ENCODE results near the gene DGKZ. TPM values are rescaled to one million over a fixed set of nuclear protein-coding genes. Genes with fewer than 3 reads are reported as not detected.

Gene DGKZ
- total RNA-seq, 1 donor from 2014 or later: 12.5 TPM

DNA sequence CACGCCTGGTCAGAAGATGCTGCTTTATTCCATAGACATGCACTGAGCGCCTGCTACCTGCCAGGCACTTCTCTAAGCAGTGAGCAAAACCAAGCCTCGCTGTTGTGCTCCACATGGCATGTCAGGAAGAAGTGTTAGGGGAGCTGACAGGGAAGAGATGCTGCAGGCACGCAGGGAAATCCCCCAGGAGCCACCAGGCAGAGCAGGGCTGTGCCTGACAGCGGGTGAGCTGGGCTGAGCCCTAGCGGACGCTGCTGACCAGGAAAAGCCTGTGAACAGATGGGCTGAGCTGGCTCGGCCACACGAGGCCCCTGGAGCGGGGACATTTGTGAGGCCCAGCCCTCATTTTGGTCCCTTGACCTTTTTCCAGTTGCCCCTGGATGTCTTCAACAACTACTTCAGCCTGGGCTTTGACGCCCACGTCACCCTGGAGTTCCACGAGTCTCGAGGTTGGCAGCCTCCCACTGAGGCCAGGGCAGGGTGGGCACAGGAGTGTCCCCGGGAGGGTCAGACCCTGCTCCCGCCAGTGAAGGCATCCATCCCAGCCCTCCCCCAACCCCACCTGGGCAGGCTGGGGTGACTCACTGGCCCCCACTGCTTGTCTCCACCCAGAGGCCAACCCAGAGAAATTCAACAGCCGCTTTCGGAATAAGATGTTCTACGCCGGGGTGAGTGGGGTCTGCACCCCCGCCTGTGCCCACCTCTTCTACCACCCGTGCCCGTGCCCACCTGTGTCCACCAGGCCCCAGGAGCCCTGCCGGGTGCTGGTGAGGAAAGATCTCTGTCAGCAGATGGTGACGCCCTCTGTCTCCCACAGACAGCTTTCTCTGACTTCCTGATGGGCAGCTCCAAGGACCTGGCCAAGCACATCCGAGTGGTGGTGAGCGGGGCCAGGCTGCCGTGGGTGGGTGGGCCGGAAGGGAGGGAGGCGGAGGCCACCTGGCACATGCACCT, 26.8 kb downstream of the DGKZ start:
- Mint-ChIP-seq H3K27me3 (ENCODE audit: insufficient read depth, low read depth) (peaks cover 4% of the 10 kb centered on the region), H3K4me1 (peaks cover 12% of the 10 kb centered on the region), H3K4me3 (peak overlapping the region; percentile 52), H3K9me3 (no peaks in the 10 kb centered on the region), H3K36me3 (peaks cover 11% of the 10 kb centered on the region), H3K27ac (no peak overlapping the region)
- TF ChIP-seq, protein P1, sequence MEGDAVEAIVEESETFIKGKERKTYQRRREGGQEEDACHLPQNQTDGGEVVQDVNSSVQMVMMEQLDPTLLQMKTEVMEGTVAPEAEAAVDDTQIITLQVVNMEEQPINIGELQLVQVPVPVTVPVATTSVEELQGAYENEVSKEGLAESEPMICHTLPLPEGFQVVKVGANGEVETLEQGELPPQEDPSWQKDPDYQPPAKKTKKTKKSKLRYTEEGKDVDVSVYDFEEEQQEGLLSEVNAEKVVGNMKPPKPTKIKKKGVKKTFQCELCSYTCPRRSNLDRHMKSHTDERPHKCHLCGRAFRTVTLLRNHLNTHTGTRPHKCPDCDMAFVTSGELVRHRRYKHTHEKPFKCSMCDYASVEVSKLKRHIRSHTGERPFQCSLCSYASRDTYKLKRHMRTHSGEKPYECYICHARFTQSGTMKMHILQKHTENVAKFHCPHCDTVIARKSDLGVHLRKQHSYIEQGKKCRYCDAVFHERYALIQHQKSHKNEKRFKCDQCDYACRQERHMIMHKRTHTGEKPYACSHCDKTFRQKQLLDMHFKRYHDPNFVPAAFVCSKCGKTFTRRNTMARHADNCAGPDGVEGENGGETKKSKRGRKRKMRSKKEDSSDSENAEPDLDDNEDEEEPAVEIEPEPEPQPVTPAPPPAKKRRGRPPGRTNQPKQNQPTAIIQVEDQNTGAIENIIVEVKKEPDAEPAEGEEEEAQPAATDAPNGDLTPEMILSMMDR (IDR thresholded peaks at IDR 0.05): no peak
- no peak for TF ChIP-seq EZH2phosphoT487 (IDR thresholded peaks at IDR 0.05)
- no peak for TF ChIP-seq EZH2 (IDR thresholded peaks at IDR 0.05)
- no peak overlapping the region for H2AFZ ChIP-seq (replicated peaks)
- H3K4me3 ChIP-seq: no peak overlapping the region
- H3K79me2 ChIP-seq (ENCODE audit: low read depth): no peaks in the 10 kb centered on the region
- H3K9me3 ChIP-seq (ENCODE audit: low read depth): no peaks in the 10 kb centered on the region
- no peak overlapping the region for H3K4me2 ChIP-seq
- DNase-seq (ENCODE audit: low spot score): no peak
- no peaks in the 10 kb centered on the region for H3K36me3 ChIP-seq
- peaks cover 8% of the 10 kb centered on the region for H3K4me1 ChIP-seq
- H4K20me1 ChIP-seq (ENCODE audit: low read depth): peaks cover 22% of the 10 kb centered on the region
- no peak overlapping the region for H3K9ac ChIP-seq
- H3K27me3 ChIP-seq: no peaks in the 10 kb centered on the region
- H3F3A ChIP-seq (ENCODE audit: low read depth): peaks cover 10% of the 10 kb centered on the region
- H3K27ac ChIP-seq: no peak overlapping the region

DNA sequence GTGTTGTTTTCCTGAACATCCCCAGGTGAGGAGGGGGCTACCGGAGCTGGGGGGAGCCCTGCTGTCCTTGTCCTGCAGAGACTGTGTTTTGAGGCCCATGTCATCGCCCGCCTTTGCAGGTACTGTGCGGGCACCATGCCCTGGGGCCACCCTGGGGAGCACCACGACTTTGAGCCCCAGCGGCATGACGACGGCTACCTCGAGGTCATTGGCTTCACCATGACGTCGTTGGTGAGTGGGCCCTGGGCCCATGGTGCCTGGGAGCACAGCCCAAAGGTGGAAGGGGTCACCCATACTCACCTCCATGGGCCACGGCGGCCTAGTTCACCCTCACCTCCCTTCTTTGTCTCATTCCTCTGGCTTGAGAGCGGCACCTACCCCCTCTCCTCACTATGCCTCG, 27.6 kb downstream of the DGKZ start:
- Histone ChIP-seq H3K9ac (no peak overlapping the region), H3K4me2 (no peak overlapping the region), H3K79me2 (ENCODE audit: low read depth) (no peaks in the 10 kb centered on the region), H2AFZ (replicated peaks) (no peak overlapping the region), H3K27me3 (no peaks in the 10 kb centered on the region), H3F3A (ENCODE audit: low read depth) (peaks cover 17% of the 10 kb centered on the region), H3K9me3 (ENCODE audit: low read depth) (no peaks in the 10 kb centered on the region), H3K4me3 (no peak overlapping the region), H3K27ac (no peak overlapping the region), H3K36me3 (no peaks in the 10 kb centered on the region), H3K4me1 (peaks cover 11% of the 10 kb centered on the region), H4K20me1 (ENCODE audit: low read depth) (peaks cover 23% of the 10 kb centered on the region)
- DNase-seq (ENCODE audit: low spot score): no peak
- Mint-ChIP-seq H3K4me3 (no peak overlapping the region), H3K4me1 (peaks cover 10% of the 10 kb centered on the region), H3K27me3 (ENCODE audit: insufficient read depth, low read depth) (peaks cover 4% of the 10 kb centered on the region), H3K36me3 (peaks cover 11% of the 10 kb centered on the region), H3K9me3 (no peaks in the 10 kb centered on the region), H3K27ac (no peak overlapping the region)
- TF ChIP-seq, protein P1 (IDR thresholded peaks at IDR 0.05): no peak
- TF ChIP-seq EZH2 (IDR thresholded peaks at IDR 0.05) (no peak), EZH2phosphoT487 (IDR thresholded peaks at IDR 0.05) (no peak)

DNA sequence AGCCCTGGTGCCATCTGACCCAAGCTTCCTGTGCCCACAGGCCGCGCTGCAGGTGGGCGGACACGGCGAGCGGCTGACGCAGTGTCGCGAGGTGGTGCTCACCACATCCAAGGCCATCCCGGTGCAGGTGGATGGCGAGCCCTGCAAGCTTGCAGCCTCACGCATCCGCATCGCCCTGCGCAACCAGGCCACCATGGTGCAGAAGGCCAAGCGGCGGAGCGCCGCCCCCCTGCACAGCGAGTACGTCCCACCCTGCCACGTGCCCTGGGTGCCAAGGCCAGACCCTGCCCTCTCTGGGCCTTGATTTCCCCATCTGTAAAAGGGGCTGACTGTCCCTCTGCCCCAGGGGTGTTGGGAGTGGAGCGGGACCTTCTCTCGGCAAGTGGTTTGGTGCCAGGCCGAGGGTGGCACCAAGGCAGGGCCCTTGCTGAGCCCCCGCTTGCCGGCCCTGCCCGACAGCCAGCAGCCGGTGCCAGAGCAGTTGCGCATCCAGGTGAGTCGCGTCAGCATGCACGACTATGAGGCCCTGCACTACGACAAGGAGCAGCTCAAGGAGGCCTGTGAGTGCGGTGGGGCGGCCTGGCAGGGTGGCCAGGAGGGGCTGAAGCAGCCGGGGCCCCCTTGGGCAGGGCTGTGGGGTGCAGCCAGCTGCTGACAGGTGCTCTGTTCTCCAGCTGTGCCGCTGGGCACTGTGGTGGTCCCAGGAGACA, 28.3 kb downstream of the DGKZ start:
- no peaks in the 10 kb centered on the region for H3K27me3 ChIP-seq
- peaks cover 11% of the 10 kb centered on the region for H3K36me3 Mint-ChIP-seq
- H3K4me2 ChIP-seq: no peak overlapping the region
- H3K27ac Mint-ChIP-seq: no peak overlapping the region
- H3K36me3 ChIP-seq: no peaks in the 10 kb centered on the region
- DNase-seq (ENCODE audit: low spot score): no peak
- no peaks in the 10 kb centered on the region for H3K9me3 ChIP-seq (ENCODE audit: low read depth)
- no peak overlapping the region for H3K27ac ChIP-seq
- H3K9ac ChIP-seq: no peak overlapping the region
- peaks cover 10% of the 10 kb centered on the region for H3K4me1 ChIP-seq
- peaks cover 24% of the 10 kb centered on the region for H3F3A ChIP-seq (ENCODE audit: low read depth)
- no peaks in the 10 kb centered on the region for H3K9me3 Mint-ChIP-seq
- peaks cover 4% of the 10 kb centered on the region for H3K27me3 Mint-ChIP-seq (ENCODE audit: insufficient read depth, low read depth)
- H3K4me1 Mint-ChIP-seq: peaks cover 7% of the 10 kb centered on the region
- H2AFZ ChIP-seq (replicated peaks): no peak overlapping the region
- TF ChIP-seq EZH2phosphoT487 (IDR thresholded peaks at IDR 0.05) (no peak), EZH2 (IDR thresholded peaks at IDR 0.05) (no peak)
- TF ChIP-seq, protein P1 (IDR thresholded peaks at IDR 0.05): no peak
- no peak overlapping the region for H3K4me3 Mint-ChIP-seq
- no peak overlapping the region for H3K4me3 ChIP-seq
- H4K20me1 ChIP-seq (ENCODE audit: low read depth): peaks cover 20% of the 10 kb centered on the region
- no peaks in the 10 kb centered on the region for H3K79me2 ChIP-seq (ENCODE audit: low read depth)

All from neural progenitor cell (in vitro differentiated cells).